ENCODE measurements around the gene ENOSF1.
"Not testable (repeated sequence)": the region's sequence is repeated elsewhere in the genome, so short reads cannot be mapped to it uniquely, and the experiment has no call there.

Gene ENOSF1

GRCh38 chr18:706405-706804 lies 6.0 kb downstream of the ENOSF1 start:
- DNase-seq (ENCODE audit: low read depth), result no peak

GRCh38 chr18:703213-703967 lies 9.0 kb downstream of the ENOSF1 start:
- no peak for DNase-seq (ENCODE audit: low read depth)

GRCh38 chr18:697800-698199 lies 14.6 kb downstream of the ENOSF1 start:
- no peak for DNase-seq (ENCODE audit: low read depth)

- DNase-seq (ENCODE audit: low read depth), result no peak
These were observed 15.4 kb downstream of the ENOSF1 start for GRCh38 chr18:697012-697411.

GRCh38 chr18:693466-694187 lies 18.8 kb downstream of the ENOSF1 start:
- DNase-seq (ENCODE audit: low read depth), result no peak

GRCh38 chr18:692824-693223 lies 19.6 kb downstream of the ENOSF1 start:
- DNase-seq (ENCODE audit: low read depth), result no peak

GRCh38 chr18:688323-688722 lies 24.1 kb downstream of the ENOSF1 start:
- no peak for DNase-seq (ENCODE audit: low read depth)

GRCh38 chr18:686339-687111 lies 25.9 kb downstream of the ENOSF1 start:
- no peak for DNase-seq (ENCODE audit: low read depth)

- no peak for DNase-seq (ENCODE audit: low read depth)
These were observed 27.0 kb downstream of the ENOSF1 start for GRCh38 chr18:685438-685837.

- DNase-seq (ENCODE audit: low read depth), result no peak
These were observed 28.9 kb downstream of the ENOSF1 start for GRCh38 chr18:683531-683930.

GRCh38 chr18:682833-683232 lies 29.6 kb downstream of the ENOSF1 start:
- DNase-seq (ENCODE audit: low read depth), result no peak

- DNase-seq (ENCODE audit: low read depth), result not testable (repeated sequence)
These were observed 30.0 kb downstream of the ENOSF1 start for GRCh38 chr18:682416-682815.

- DNase-seq (ENCODE audit: low read depth), result no peak
These were observed 30.4 kb downstream of the ENOSF1 start for GRCh38 chr18:681985-682384.

GRCh38 chr18:680392-680791 lies 32.0 kb downstream of the ENOSF1 start:
- no peak for DNase-seq (ENCODE audit: low read depth)

GRCh38 chr18:679516-679915 lies 32.9 kb downstream of the ENOSF1 start:
- no peak for DNase-seq (ENCODE audit: low read depth)

GRCh38 chr18:678482-679182 lies 33.8 kb downstream of the ENOSF1 start:
- no peak for DNase-seq (ENCODE audit: low read depth)

GRCh38 chr18:677951-678381 lies 34.5 kb downstream of the ENOSF1 start:
- DNase-seq (ENCODE audit: low read depth), result no peak

- DNase-seq (ENCODE audit: low read depth), result no peak
These were observed 35.3 kb downstream of the ENOSF1 start for GRCh38 chr18:677145-677544.

- DNase-seq (ENCODE audit: low read depth), result no peak
These were observed 35.7 kb downstream of the ENOSF1 start for GRCh38 chr18:676736-677135.

GRCh38 chr18:676069-676468 lies 36.4 kb downstream of the ENOSF1 start:
- no peak for DNase-seq (ENCODE audit: low read depth)

- no peak for DNase-seq (ENCODE audit: low read depth)
These were observed 37.1 kb downstream of the ENOSF1 start for GRCh38 chr18:675307-675706.

GRCh38 chr18:673769-674168 lies 38.7 kb downstream of the ENOSF1 start:
- DNase-seq (ENCODE audit: low read depth), result no peak

All from stimulated activated CD8-positive, alpha-beta memory T cell treated with anti-CD3 and anti-CD28 coated beads, Interleukin-4, amount 100 ng/mL, for 24 hours (primary cell).